Stromal cell of bone marrow (primary cell): ENCODE measurements around the gene INTU.
"Not testable (repeated sequence)": the region's sequence is repeated elsewhere in the genome, so short reads cannot be mapped to it uniquely, and the experiment has no call there.

Experiments used
- DNase-seq: peaks from one replicate; pipeline ENCODE4 v3.0.0-alpha.2; 2012; ENCODE audit warnings: low read depth

Gene INTU

GRCh38 chr4:127632420-127633403 lies at the start of gene INTU:
TSS of gene INTU (plus strand) at chr4:127632957. CDS start at chr4:127633035, 78 bp downstream.
- DNase-seq, result peak; percentile 95

GRCh38 chr4:127586496-127586895 lies 46.3 kb upstream of the INTU start:
- not testable (repeated sequence) for DNase-seq

- DNase-seq, result no peak
Observed at GRCh38 chr4:127586922-127587571, 45.7 kb upstream of the INTU start.

- DNase-seq, result not testable (repeated sequence)
Observed at GRCh38 chr4:127589153-127589552, 43.6 kb upstream of the INTU start.

- no peak for DNase-seq
Observed at GRCh38 chr4:127598656-127599055, 34.1 kb upstream of the INTU start.

- no peak for DNase-seq
Observed at GRCh38 chr4:127601029-127601428, 31.7 kb upstream of the INTU start.

GRCh38 chr4:127604949-127605709 lies 27.6 kb upstream of the INTU start:
- peak; percentile 19 for DNase-seq

- DNase-seq, result no peak
Observed at GRCh38 chr4:127606823-127607222, 25.9 kb upstream of the INTU start.

GRCh38 chr4:127609484-127609883 lies 23.3 kb upstream of the INTU start:
- no peak for DNase-seq

- DNase-seq, result no peak
Observed at GRCh38 chr4:127610488-127610887, 22.3 kb upstream of the INTU start.

- no peak for DNase-seq
Observed at GRCh38 chr4:127616898-127617297, 15.9 kb upstream of the INTU start.

GRCh38 chr4:127618427-127618826 lies 14.3 kb upstream of the INTU start:
- DNase-seq, result no peak

- no peak for DNase-seq
Observed at GRCh38 chr4:127622621-127622920, 10.2 kb upstream of the INTU start.

GRCh38 chr4:127622921-127623796 lies 9.6 kb upstream of the INTU start:
- peak; percentile 14 for DNase-seq

- peak; percentile 13 for DNase-seq
Observed at GRCh38 chr4:127623797-127624083, 9.0 kb upstream of the INTU start.

- DNase-seq, result no peak
Observed at GRCh38 chr4:127624173-127624572, 8.6 kb upstream of the INTU start.

GRCh38 chr4:127629371-127629770 lies 3.4 kb upstream of the INTU start:
- DNase-seq, result no peak

- no peak for DNase-seq
Observed at GRCh38 chr4:127630152-127630551, 2.6 kb upstream of the INTU start.

- no peak for DNase-seq
Observed at GRCh38 chr4:127631420-127631819, 1.3 kb upstream of the INTU start.

- DNase-seq, result peak; percentile 33
Observed at GRCh38 chr4:127634181-127634580, 1.4 kb downstream of the INTU start.

GRCh38 chr4:127641524-127641923 lies 8.8 kb downstream of the INTU start:
- DNase-seq, result peak; percentile 56

GRCh38 chr4:127642169-127642568 lies 9.4 kb downstream of the INTU start:
- peak; percentile 18 for DNase-seq
